ACC112 (cell line): ENCODE data around the gene PRKN.

Experiments
- H2AFZ ChIP-seq: fragments of 200-600 bp; sonication (generic); one replicate; pipeline ENCODE4 v1.6.0; 2017; ENCODE audit warnings: antibody characterized with exemption, low read length; ENCODE audit not compliant: unreplicated experiment
- H3K27ac ChIP-seq: fragments of 200-600 bp; sonication (generic); 2 replicates; pipeline ENCODE4 v1.5.1; 2014; ENCODE audit warnings: low read depth, mild to moderate bottlenecking, antibody characterized with exemption, low read length, moderate library complexity
- H3K27me3 ChIP-seq: fragments of 200-600 bp; sonication (generic); 2 replicates; pipeline ENCODE4 v1.6.1; 2014; ENCODE audit warnings: mild to moderate bottlenecking, antibody characterized with exemption, low read length, moderate library complexity, mixed read lengths; ENCODE audit not compliant: insufficient read depth
- H3K36me3 ChIP-seq: fragments of 200-600 bp; sonication (generic); 2 replicates; pipeline ENCODE4 v1.6.1; 2016; ENCODE audit warnings: mild to moderate bottlenecking, antibody characterized with exemption, low read length, moderate library complexity, mixed read lengths; ENCODE audit not compliant: insufficient read depth
- H3K4me1 ChIP-seq: fragments of 200-600 bp; sonication (generic); one replicate; pipeline ENCODE4 v1.6.1; 2016; ENCODE audit warnings: low read length, mixed read lengths; ENCODE audit not compliant: insufficient read depth, unreplicated experiment, control insufficient read depth
- H3K4me3 ChIP-seq: fragments of 200-600 bp; sonication (generic); 2 replicates; pipeline ENCODE4 v1.5.1; 2014; ENCODE audit warnings: mild to moderate bottlenecking, low read depth, low read length
- H3K79me2 ChIP-seq: fragments of 200-600 bp; sonication (generic); one replicate; pipeline ENCODE4 v1.6.0; 2016; ENCODE audit warnings: low read length; ENCODE audit not compliant: control insufficient read depth, unreplicated experiment, insufficient read depth

PRKN gene

GRCh38 chr6:162078126-162078525 lies 649.4 kb downstream of the PRKN start:
- Histone ChIP-seq H3K4me3 (no peak overlapping the region), H3K36me3 (no peaks in the 10 kb centered on the region), H2AFZ (no peak overlapping the region), H3K79me2 (no peaks in the 10 kb centered on the region), H3K4me1 (no peaks in the 10 kb centered on the region), H3K27ac (no peak overlapping the region), H3K27me3 (no peaks in the 10 kb centered on the region)

GRCh38 chr6:162076816-162077215 lies 650.8 kb downstream of the PRKN start:
- no peak overlapping the region for H2AFZ ChIP-seq
- H3K27ac ChIP-seq, result no peak overlapping the region
- H3K4me3 ChIP-seq, result no peak overlapping the region
- H3K27me3 ChIP-seq, result no peaks in the 10 kb centered on the region
- no peaks in the 10 kb centered on the region for H3K36me3 ChIP-seq
- no peaks in the 10 kb centered on the region for H3K79me2 ChIP-seq
- no peaks in the 10 kb centered on the region for H3K4me1 ChIP-seq

DNA sequence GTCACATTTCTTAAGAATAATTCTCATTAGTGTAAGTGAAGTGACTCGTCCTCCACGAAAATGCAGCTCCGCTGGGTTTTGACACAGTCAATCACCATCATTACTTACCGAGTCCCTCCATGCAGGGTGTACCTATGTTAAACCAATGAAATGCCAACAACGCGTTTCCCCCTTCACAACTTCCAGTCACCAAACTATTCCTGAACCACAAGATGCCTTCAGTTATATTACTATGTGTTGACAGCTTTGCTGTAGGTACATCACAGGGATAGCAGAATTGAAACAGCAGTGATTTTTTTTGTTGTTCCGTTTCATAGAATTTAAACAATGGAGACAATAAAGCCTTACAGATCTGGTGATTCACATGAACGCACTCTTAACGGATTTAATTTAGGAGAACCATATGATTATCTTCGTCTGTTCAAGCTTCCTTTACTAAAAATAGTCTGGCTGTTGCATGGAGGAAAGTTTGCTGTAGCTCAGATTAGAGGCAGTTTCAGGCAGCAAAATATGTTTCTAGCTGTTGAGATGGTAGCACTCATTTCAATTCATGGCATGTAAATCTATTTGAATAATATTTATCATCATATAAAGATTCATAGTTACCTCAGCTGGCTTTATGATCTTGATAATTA lies 652.8 kb downstream of the PRKN start:
- Histone ChIP-seq H3K79me2 (no peaks in the 10 kb centered on the region), H3K36me3 (no peaks in the 10 kb centered on the region), H2AFZ (no peak overlapping the region), H3K27ac (no peak overlapping the region), H3K4me1 (no peaks in the 10 kb centered on the region), H3K27me3 (no peaks in the 10 kb centered on the region), H3K4me3 (no peak overlapping the region)

GRCh38 chr6:162070639-162071038 lies 656.9 kb downstream of the PRKN start:
- Histone ChIP-seq H3K4me1 (no peaks in the 10 kb centered on the region), H3K27me3 (no peaks in the 10 kb centered on the region), H3K36me3 (no peaks in the 10 kb centered on the region), H3K79me2 (no peaks in the 10 kb centered on the region), H3K4me3 (no peak overlapping the region), H2AFZ (no peak overlapping the region), H3K27ac (no peak overlapping the region)

GRCh38 chr6:162069995-162070394 lies 657.6 kb downstream of the PRKN start:
- Histone ChIP-seq H3K4me3 (no peak overlapping the region), H3K4me1 (no peaks in the 10 kb centered on the region), H3K79me2 (no peaks in the 10 kb centered on the region), H2AFZ (no peak overlapping the region), H3K27ac (no peak overlapping the region), H3K27me3 (no peaks in the 10 kb centered on the region), H3K36me3 (no peaks in the 10 kb centered on the region)

DNA sequence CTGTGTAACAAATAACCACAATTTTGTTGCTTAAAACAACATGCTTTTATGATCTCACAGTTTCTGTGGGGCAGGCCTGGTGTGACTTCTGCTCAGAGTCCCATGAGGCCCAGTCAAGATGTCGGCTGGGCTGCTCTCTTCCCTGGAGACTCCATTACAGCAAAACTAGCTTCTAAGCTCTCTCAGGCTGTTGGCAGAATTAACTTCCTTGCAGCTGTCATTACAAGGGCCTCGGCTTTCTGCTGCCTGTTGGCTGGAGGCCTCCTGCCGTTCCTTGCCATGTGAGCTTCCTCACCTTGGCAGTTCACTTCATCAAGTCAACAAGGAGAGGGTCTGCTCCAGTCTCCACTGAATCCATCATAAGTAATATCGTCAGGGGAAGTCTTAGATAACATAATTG lies 659.2 kb downstream of the PRKN start:
- Histone ChIP-seq H3K4me1 (no peaks in the 10 kb centered on the region), H3K79me2 (no peaks in the 10 kb centered on the region), H3K4me3 (no peak overlapping the region), H2AFZ (no peak overlapping the region), H3K27ac (no peak overlapping the region), H3K36me3 (no peaks in the 10 kb centered on the region), H3K27me3 (no peaks in the 10 kb centered on the region)

DNA sequence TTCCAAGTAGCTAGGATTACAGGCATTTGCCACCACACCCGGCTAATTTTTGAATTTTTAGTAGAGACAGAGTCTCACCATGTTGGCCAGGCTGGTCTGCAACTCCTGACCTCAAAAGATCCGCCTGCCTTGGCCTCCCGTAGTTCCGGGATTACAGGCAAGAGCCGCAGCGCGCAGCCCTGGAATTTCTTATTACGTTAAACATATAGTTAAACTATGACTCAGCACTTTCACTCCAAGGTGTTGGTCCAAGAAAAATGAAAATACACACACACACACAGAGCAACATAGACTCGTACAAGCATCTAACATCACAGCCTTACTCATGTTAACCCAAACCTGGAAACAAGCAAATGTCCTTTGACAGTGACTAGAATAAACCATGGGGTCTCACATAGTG lies 663.9 kb downstream of the PRKN start:
- no peak overlapping the region for H2AFZ ChIP-seq
- H3K27me3 ChIP-seq, result no peaks in the 10 kb centered on the region
- no peak overlapping the region for H3K4me3 ChIP-seq
- H3K4me1 ChIP-seq, result no peaks in the 10 kb centered on the region
- no peak overlapping the region for H3K27ac ChIP-seq
- no peaks in the 10 kb centered on the region for H3K79me2 ChIP-seq
- H3K36me3 ChIP-seq, result no peaks in the 10 kb centered on the region

- Histone ChIP-seq H2AFZ (no peak overlapping the region), H3K79me2 (no peaks in the 10 kb centered on the region), H3K27me3 (no peaks in the 10 kb centered on the region), H3K4me3 (no peak overlapping the region), H3K4me1 (no peaks in the 10 kb centered on the region), H3K36me3 (no peaks in the 10 kb centered on the region), H3K27ac (no peak overlapping the region)
These were observed 669.2 kb downstream of the PRKN start for GRCh38 chr6:162058281-162058875.

GRCh38 chr6:162056745-162057144 lies 670.8 kb downstream of the PRKN start:
- no peaks in the 10 kb centered on the region for H3K36me3 ChIP-seq
- no peaks in the 10 kb centered on the region for H3K4me1 ChIP-seq
- no peak overlapping the region for H3K4me3 ChIP-seq

DNA sequence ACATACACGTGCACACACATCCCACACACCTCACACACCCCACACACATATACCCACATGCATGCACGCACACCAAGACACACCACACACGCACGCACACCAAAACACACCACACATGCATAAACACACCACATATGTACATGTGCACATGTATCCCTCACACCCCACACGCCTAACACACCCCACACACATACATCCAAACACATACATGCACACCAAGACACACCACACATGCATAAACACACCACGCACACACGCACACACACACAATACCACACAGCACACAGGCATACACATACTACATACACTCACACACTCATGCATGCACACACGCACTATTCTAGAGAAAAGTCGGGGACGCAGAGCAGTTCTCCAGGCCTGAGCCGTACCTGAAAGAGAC lies 671.5 kb downstream of the PRKN start:
- Histone ChIP-seq H3K27me3 (no peaks in the 10 kb centered on the region), H3K36me3 (no peaks in the 10 kb centered on the region), H3K4me3 (no peak overlapping the region), H3K79me2 (no peaks in the 10 kb centered on the region), H3K27ac (no peak overlapping the region), H2AFZ (no peak overlapping the region), H3K4me1 (no peaks in the 10 kb centered on the region)

More at GRCh38 chr6:162056745-162057144, 670.8 kb downstream of the PRKN start:
- Histone ChIP-seq H3K27ac (no peak overlapping the region), H3K27me3 (no peaks in the 10 kb centered on the region), H3K79me2 (no peaks in the 10 kb centered on the region), H2AFZ (no peak overlapping the region)

GRCh38 chr6:162055365-162055764 lies 672.2 kb downstream of the PRKN start:
- Histone ChIP-seq H3K27ac (no peak overlapping the region), H3K36me3 (no peaks in the 10 kb centered on the region), H3K79me2 (no peaks in the 10 kb centered on the region), H3K4me1 (no peaks in the 10 kb centered on the region), H3K4me3 (no peak overlapping the region), H2AFZ (no peak overlapping the region), H3K27me3 (no peaks in the 10 kb centered on the region)
